GM18499 (cell line): ENCODE results near the gene TNFRSF19.

Experiments
- ATAC-seq: cut with Tn5 transposase; IDR thresholded peaks from one replicate; pipeline ENCODE4 v1.9.1; 2021; ENCODE audit warnings: moderate number of reproducible peaks; ENCODE audit not compliant: insufficient read depth, unreplicated experiment

TNFRSF19 gene

GRCh38 chr13:23644527-23645138 is 74.4 kb downstream of the TNFRSF19 start:
- ATAC-seq: no peak

GRCh38 chr13:23645851-23646250 is 75.6 kb downstream of the TNFRSF19 start:
- ATAC-seq: no peak

GRCh38 chr13:23651439-23651838 is 81.2 kb downstream of the TNFRSF19 start:
- ATAC-seq: no peak

- no peak for ATAC-seq
Observed at GRCh38 chr13:23651887-23652286, 81.7 kb downstream of the TNFRSF19 start.

GRCh38 chr13:23652909-23653726 is 82.9 kb downstream of the TNFRSF19 start:
- ATAC-seq: no peak

- no peak for ATAC-seq
Observed at GRCh38 chr13:23654111-23655110, 84.2 kb downstream of the TNFRSF19 start.

GRCh38 chr13:23655321-23655720 is 85.1 kb downstream of the TNFRSF19 start:
- no peak for ATAC-seq

GRCh38 chr13:23656637-23657371 is 86.6 kb downstream of the TNFRSF19 start:
- ATAC-seq: no peak

- ATAC-seq: no peak
Observed at GRCh38 chr13:23658929-23659541, 88.8 kb downstream of the TNFRSF19 start.

- no peak for ATAC-seq
Observed at GRCh38 chr13:23660249-23660648, 90.0 kb downstream of the TNFRSF19 start.

GRCh38 chr13:23666582-23666981 is 96.4 kb downstream of the TNFRSF19 start:
- ATAC-seq: no peak

- no peak for ATAC-seq
Observed at GRCh38 chr13:23667750-23668149, 97.5 kb downstream of the TNFRSF19 start.

GRCh38 chr13:23668562-23668961 is 98.3 kb downstream of the TNFRSF19 start:
- no peak for ATAC-seq

GRCh38 chr13:23670793-23671192 is 100.6 kb downstream of the TNFRSF19 start:
- no peak for ATAC-seq

GRCh38 chr13:23671377-23671776 is 101.2 kb downstream of the TNFRSF19 start:
- no peak for ATAC-seq

GRCh38 chr13:23671897-23672296 is 101.7 kb downstream of the TNFRSF19 start:
- no peak for ATAC-seq

- ATAC-seq: no peak
Observed at GRCh38 chr13:23672616-23673015, 102.4 kb downstream of the TNFRSF19 start.

- ATAC-seq: no peak
Observed at GRCh38 chr13:23673354-23673753, 103.1 kb downstream of the TNFRSF19 start.

- ATAC-seq: no peak
Observed at GRCh38 chr13:23673867-23674605, 103.8 kb downstream of the TNFRSF19 start.
